ENCODE data around the gene WFDC2. TPM values are rescaled to one million over a fixed set of nuclear protein-coding genes. Genes with fewer than 3 reads are reported as not detected.
A peak's percentile ranks its signal among the peaks of the same experiment; 100 is the strongest.

WFDC2 gene
- total and polyA plus RNA-seq, 2 of the 8 experiments (the other 6 are each of a cell fraction or from before 2014, with no cell fraction given): 77.9 to 137 TPM

DNA sequence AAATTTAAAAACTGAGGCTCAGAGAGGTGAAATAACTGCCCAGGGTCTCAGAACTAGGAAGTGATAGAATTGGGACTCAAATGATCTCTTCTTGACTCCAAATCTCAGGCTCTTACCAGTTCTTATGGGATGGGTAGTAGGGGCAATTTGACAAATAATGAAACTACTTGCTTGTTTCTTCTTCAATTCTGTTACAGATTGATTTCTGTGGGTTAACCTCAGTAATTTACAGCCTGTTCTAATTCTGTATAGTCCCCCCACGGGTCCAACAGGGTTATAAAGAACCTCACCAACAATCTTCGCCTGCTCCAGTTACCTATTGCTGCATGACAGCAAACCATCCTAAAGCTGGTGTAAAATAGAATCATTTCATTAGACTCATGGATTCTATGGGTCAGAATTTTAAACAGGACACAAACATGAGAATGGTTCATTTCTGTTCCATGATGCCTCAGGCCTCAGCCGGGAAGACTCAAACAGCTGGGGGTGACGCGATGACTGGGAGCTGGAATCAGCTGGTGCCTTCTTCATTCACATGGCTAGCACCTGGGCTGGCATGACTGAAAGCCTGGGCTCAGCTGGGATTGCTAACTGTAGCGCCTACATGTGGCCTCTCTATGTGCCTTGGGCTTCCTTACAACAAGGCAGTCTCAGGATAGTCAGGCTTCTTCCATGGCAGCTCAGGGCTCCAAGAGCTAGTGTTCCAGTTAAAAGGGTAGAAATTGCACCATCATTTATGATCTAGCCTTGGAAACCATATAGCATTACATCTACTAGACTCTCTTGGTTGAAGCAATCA lies 6.6 kb upstream of the WFDC2 start:
- no peaks in the 10 kb centered on the region for H3K23me2 ChIP-seq (ENCODE audit: low read depth, low read length)
- no peak overlapping the region for H3K4me2 ChIP-seq (ENCODE audit: insufficient read depth in 1 of 2, low read depth in 2 of 2, low read length in 2 of 2)
- FAIRE-seq (no peak), DNase-seq (ENCODE audit: low read depth in 1 of 2, low spot score in 2 of 2) (no peak)
- H2BK120ac ChIP-seq (replicated peaks; ENCODE audit: low read depth, low read length): no peak overlapping the region
- H3K4ac ChIP-seq (replicated peaks; ENCODE audit: insufficient read length, low read depth, low read length): no peak overlapping the region
- 76% methylated on average over 6 of the region's 6 CpGs; no CpG with 5 or more reads in 1 of the 2 experiments for WGBS, 2 experiments (ENCODE audit: extremely low coverage in 1 of 2, insufficient coverage in 1 of 2, insufficient read length in 1 of 2, insufficient replicate concordance in 2 of 2, low coverage in 1 of 2, low lambda C conversion rate in 2 of 2, missing lambda C conversion rate in 1 of 2)
- no peak overlapping the region for H3K9ac ChIP-seq (replicated peaks in 1 of 4; ENCODE audit: extremely low read depth in 1 of 4, low read depth in 3 of 4, low read length in 3 of 4)
- no peaks in the 10 kb centered on the region for H3K79me1 ChIP-seq (ENCODE audit: low read depth, low read length)
- no peak overlapping the region for H2BK5ac ChIP-seq (ENCODE audit: low read depth, low read length)
- ChIA-PET POLR2A (ENCODE audit: partially characterized antibody) (no interaction called here), CTCF (ENCODE audit: partially characterized antibody) (interaction anchor here (0.6 to 18.5 kb wide), 8 partner anchors 13 to 336 kb away, joined by 3 to 317 read pairs (median 14); no protein-coding TSS in a partner anchor)
- H3K36me3 ChIP-seq (ENCODE audit: control insufficient read depth in 2 of 4, insufficient read depth in 4 of 4, low read length in 3 of 4): no peaks in the 10 kb centered on the region
- no peak overlapping the region for H4K8ac ChIP-seq (ENCODE audit: extremely low read depth, insufficient read depth, low read length)
- no peak overlapping the region for H3K4me3 ChIP-seq (ENCODE audit: extremely low read depth in 1 of 4, insufficient read depth in 2 of 4, low read depth in 3 of 4, low read length in 4 of 4)
- no peak overlapping the region for H4K5ac ChIP-seq (ENCODE audit: insufficient read length, low read depth, low read length)
- H3K79me2 ChIP-seq (ENCODE audit: control insufficient read depth in 1 of 2, insufficient read depth in 2 of 2, low read length in 2 of 2): no peaks in the 10 kb centered on the region
- no peaks in the 10 kb centered on the region for H4K20me1 ChIP-seq (replicated peaks in 1 of 2; ENCODE audit: control insufficient read depth in 1 of 2, insufficient read depth in 2 of 2, low read length in 2 of 2)
- H2AFZ ChIP-seq (ENCODE audit: low read length): no peak overlapping the region
- TF ChIP-seq MAX (IDR thresholded peaks at IDR 0.05) (0 out of 2 replicates have a peak, but pooled peaks have one; percentile 43), FOSL1 (IDR thresholded peaks at IDR 0.05; ENCODE audit: insufficient read depth, low read depth, low read length) (no peak), GTF2F1 (IDR thresholded peaks at IDR 0.05; ENCODE audit: borderline replicate concordance, low read depth, low read length) (no peak), SIRT6 (IDR thresholded peaks at IDR 0.05; ENCODE audit: low read length) (no peak), RAD21 (IDR thresholded peaks at IDR 0.05 in 1 of 2, conservative IDR thresholded peaks at IDR 0.05 in 1 of 2; ENCODE audit: low read depth in 2 of 2, low read length in 2 of 2) (peak; percentile 16 to 42; a peak in 3 of 4 replicates), CTCF (IDR thresholded peaks at IDR 0.05; ENCODE audit: control extremely low read depth in 1 of 3, insufficient read depth in 1 of 3, low read depth in 1 of 3, low read length in 3 of 3) (peak; percentile 22 to 52 (median 36)), SIN3A (conservative IDR thresholded peaks at IDR 0.05 in 1 of 2, IDR thresholded peaks at IDR 0.05 in 1 of 2; ENCODE audit: low read depth in 1 of 2, low read length in 2 of 2) (0 out of 4 replicates have a peak, but pooled peaks of 1 of the 2 experiments have one; percentile 27)
- H3K56ac ChIP-seq (replicated peaks; ENCODE audit: insufficient read length, low read depth, low read length): no peak overlapping the region
- H3K9me3 ChIP-seq (ENCODE audit: insufficient read depth in 2 of 2, low read depth in 1 of 2, low read length in 1 of 2): no peaks in the 10 kb centered on the region
- no peak overlapping the region for H3K27ac ChIP-seq (ENCODE audit: low read depth, low read length)
- H2AK5ac ChIP-seq (ENCODE audit: low read depth, low read length): no peak overlapping the region
- H4K91ac ChIP-seq (replicated peaks; ENCODE audit: insufficient read length, low read length): no peak overlapping the region
- H2BK12ac ChIP-seq (ENCODE audit: low read depth, low read length): no peak overlapping the region
- H3K4me1 ChIP-seq (replicated peaks in 1 of 4; ENCODE audit: control insufficient read depth in 3 of 4, insufficient read depth in 4 of 4, low read length in 3 of 4): peaks cover 0 to under 1% (median 0%) of the 10 kb centered on the region in 4 experiments; a peak in 2 of 7 replicates
- no peak overlapping the region for H3K14ac ChIP-seq (ENCODE audit: insufficient read length)
- H3K27me3 ChIP-seq (replicated peaks in 1 of 4; ENCODE audit: control insufficient read depth in 3 of 4, extremely low read depth in 1 of 4, insufficient read depth in 3 of 4, low read length in 3 of 4): no peaks in the 10 kb centered on the region
- H3K23ac ChIP-seq (ENCODE audit: insufficient read length): no peak overlapping the region
- no peak overlapping the region for H2BK20ac ChIP-seq (ENCODE audit: low read length)
- H2BK15ac ChIP-seq (ENCODE audit: low read length): no peak overlapping the region
- no peak overlapping the region for H3K18ac ChIP-seq (ENCODE audit: extremely low read depth, low read length)

Measured in H1 (cell line).